Measurements from ENCODE around the gene SNRPA1.

- TF ChIP-seq CTCF (IDR thresholded peaks at IDR 0.05; ENCODE audit: low read depth, low read length) (no peak), EZH2phosphoT487 (IDR thresholded peaks at IDR 0.05; ENCODE audit: low read depth) (no peak)
Observed at GRCh38 chr15:101232677-101233076, 62.4 kb downstream of the SNRPA1 start.
